Measurements from ENCODE around the gene MST1R. TPM values are rescaled to one million over a fixed set of nuclear protein-coding genes. Genes with fewer than 3 reads are reported as not detected.

MST1R gene
- total RNA-seq, 3 donors from 2014 or later, result 0.38 to 0.76 (median 0.57) TPM

- Mint-ChIP-seq H3K36me3 (ENCODE audit: insufficient read depth) (no peaks in the 10 kb centered on the region), H3K27me3 (ENCODE audit: low read depth) (no peaks in the 10 kb centered on the region), H3K4me1 (ENCODE audit: low read depth) (peaks cover 21% of the 10 kb centered on the region), H3K9me3 (no peaks in the 10 kb centered on the region), H3K4me3 (no peak overlapping the region)
- ATAC-seq, result no peak
- DNase-seq, result no peak
Measured at GRCh38 chr3:49902511-49903345, 945 bp downstream of the MST1R start.

- Mint-ChIP-seq H3K27me3 (ENCODE audit: low read depth) (no peaks in the 10 kb centered on the region), H3K4me3 (no peak overlapping the region), H3K9me3 (no peaks in the 10 kb centered on the region), H3K36me3 (ENCODE audit: insufficient read depth) (no peaks in the 10 kb centered on the region), H3K4me1 (ENCODE audit: low read depth) (peaks cover 19% of the 10 kb centered on the region)
- ATAC-seq (no peak), DNase-seq (no peak)
Measured at GRCh38 chr3:49901366-49902339, 2.0 kb downstream of the MST1R start.

GRCh38 chr3:49900491-49901153 lies 3.1 kb downstream of the MST1R start:
- Mint-ChIP-seq H3K9me3 (no peaks in the 10 kb centered on the region), H3K4me1 (ENCODE audit: low read depth) (peaks cover 8% of the 10 kb centered on the region), H3K36me3 (ENCODE audit: insufficient read depth) (no peaks in the 10 kb centered on the region), H3K4me3 (no peak overlapping the region), H3K27me3 (ENCODE audit: low read depth) (no peaks in the 10 kb centered on the region)
- no peak for ATAC-seq
- DNase-seq, result no peak

- Mint-ChIP-seq H3K4me1 (ENCODE audit: low read depth) (peaks cover 5% of the 10 kb centered on the region), H3K4me3 (no peak overlapping the region), H3K36me3 (ENCODE audit: insufficient read depth) (no peaks in the 10 kb centered on the region), H3K27me3 (ENCODE audit: low read depth) (no peaks in the 10 kb centered on the region), H3K9me3 (no peaks in the 10 kb centered on the region)
- ATAC-seq (no peak), DNase-seq (no peak)
Measured at GRCh38 chr3:49899815-49900214, 3.9 kb downstream of the MST1R start.

GRCh38 chr3:49898991-49899390 lies 4.7 kb downstream of the MST1R start:
- no peak for ATAC-seq
- Mint-ChIP-seq H3K9me3 (no peaks in the 10 kb centered on the region), H3K36me3 (ENCODE audit: insufficient read depth) (no peaks in the 10 kb centered on the region), H3K4me3 (no peak overlapping the region), H3K27me3 (ENCODE audit: low read depth) (no peaks in the 10 kb centered on the region), H3K4me1 (ENCODE audit: low read depth) (peaks cover 2% of the 10 kb centered on the region)
- no peak for DNase-seq

GRCh38 chr3:49896345-49896744 lies 7.3 kb downstream of the MST1R start:
- no peak for ATAC-seq
- no peak overlapping the region for H3K4me3 Mint-ChIP-seq
- H3K27me3 Mint-ChIP-seq (ENCODE audit: low read depth), result no peaks in the 10 kb centered on the region
- no peaks in the 10 kb centered on the region for H3K9me3 Mint-ChIP-seq
- no peak for DNase-seq
- no peaks in the 10 kb centered on the region for H3K4me1 Mint-ChIP-seq (ENCODE audit: low read depth)
- H3K36me3 Mint-ChIP-seq (ENCODE audit: insufficient read depth), result no peaks in the 10 kb centered on the region

- H3K4me3 Mint-ChIP-seq, result no peak overlapping the region
- DNase-seq (no peak), ATAC-seq (no peak)
- H3K36me3 Mint-ChIP-seq (ENCODE audit: insufficient read depth), result no peaks in the 10 kb centered on the region
- no peaks in the 10 kb centered on the region for H3K9me3 Mint-ChIP-seq
- no peaks in the 10 kb centered on the region for H3K4me1 Mint-ChIP-seq (ENCODE audit: low read depth)
- H3K27me3 Mint-ChIP-seq (ENCODE audit: low read depth), result no peaks in the 10 kb centered on the region
Measured at GRCh38 chr3:49895791-49896190, 7.9 kb downstream of the MST1R start.

GRCh38 chr3:49889296-49889695 lies 14.4 kb downstream of the MST1R start:
- H3K36me3 Mint-ChIP-seq (ENCODE audit: insufficient read depth), result no peaks in the 10 kb centered on the region
- no peak for ATAC-seq
- H3K27me3 Mint-ChIP-seq (ENCODE audit: low read depth), result no peaks in the 10 kb centered on the region
- no peaks in the 10 kb centered on the region for H3K9me3 Mint-ChIP-seq
- H3K4me1 Mint-ChIP-seq (ENCODE audit: low read depth), result no peaks in the 10 kb centered on the region
- no peak overlapping the region for H3K4me3 Mint-ChIP-seq
- no peak for DNase-seq

GRCh38 chr3:49886922-49887265 lies 16.8 kb downstream of the MST1R start:
- H3K27me3 Mint-ChIP-seq (ENCODE audit: low read depth), result no peaks in the 10 kb centered on the region
- no peaks in the 10 kb centered on the region for H3K36me3 Mint-ChIP-seq (ENCODE audit: insufficient read depth)
- no peak overlapping the region for H3K4me3 Mint-ChIP-seq
- H3K4me1 Mint-ChIP-seq (ENCODE audit: low read depth), result no peaks in the 10 kb centered on the region
- DNase-seq (no peak), ATAC-seq (no peak)
- no peaks in the 10 kb centered on the region for H3K9me3 Mint-ChIP-seq

GRCh38 chr3:49883998-49884397 lies 19.7 kb downstream of the MST1R start:
- no peak overlapping the region for H3K4me3 Mint-ChIP-seq
- H3K27me3 Mint-ChIP-seq (ENCODE audit: low read depth), result no peaks in the 10 kb centered on the region
- no peak for DNase-seq
- H3K36me3 Mint-ChIP-seq (ENCODE audit: insufficient read depth), result no peaks in the 10 kb centered on the region
- H3K4me1 Mint-ChIP-seq (ENCODE audit: low read depth), result no peaks in the 10 kb centered on the region
- no peaks in the 10 kb centered on the region for H3K9me3 Mint-ChIP-seq
- ATAC-seq, result no peak

- H3K4me3 Mint-ChIP-seq, result no peak overlapping the region
- no peaks in the 10 kb centered on the region for H3K4me1 Mint-ChIP-seq (ENCODE audit: low read depth)
- H3K36me3 Mint-ChIP-seq (ENCODE audit: insufficient read depth), result no peaks in the 10 kb centered on the region
- DNase-seq (no peak), ATAC-seq (no peak)
- no peaks in the 10 kb centered on the region for H3K9me3 Mint-ChIP-seq
- H3K27me3 Mint-ChIP-seq (ENCODE audit: low read depth), result no peaks in the 10 kb centered on the region
Measured at GRCh38 chr3:49882166-49882565, 21.5 kb downstream of the MST1R start.

GRCh38 chr3:49880581-49881315 lies 22.9 kb downstream of the MST1R start:
- no peak overlapping the region for H3K4me3 Mint-ChIP-seq
- no peak for DNase-seq
- no peak for ATAC-seq

GRCh38 chr3:49879721-49880120 lies 24.0 kb downstream of the MST1R start:
- H3K9me3 Mint-ChIP-seq, result no peaks in the 10 kb centered on the region
- no peak for DNase-seq
- no peak overlapping the region for H3K4me3 Mint-ChIP-seq
- ATAC-seq, result no peak
- H3K36me3 Mint-ChIP-seq (ENCODE audit: insufficient read depth), result no peaks in the 10 kb centered on the region
- no peaks in the 10 kb centered on the region for H3K4me1 Mint-ChIP-seq (ENCODE audit: low read depth)
- no peaks in the 10 kb centered on the region for H3K27me3 Mint-ChIP-seq (ENCODE audit: low read depth)

More at GRCh38 chr3:49880581-49881315, 22.9 kb downstream of the MST1R start:
- H3K9me3 Mint-ChIP-seq, result no peaks in the 10 kb centered on the region
- no peaks in the 10 kb centered on the region for H3K36me3 Mint-ChIP-seq (ENCODE audit: insufficient read depth)
- H3K27me3 Mint-ChIP-seq (ENCODE audit: low read depth), result no peaks in the 10 kb centered on the region
- no peaks in the 10 kb centered on the region for H3K4me1 Mint-ChIP-seq (ENCODE audit: low read depth)

- Mint-ChIP-seq H3K4me3 (no peak overlapping the region), H3K9me3 (no peaks in the 10 kb centered on the region)
- no peak for ATAC-seq
Measured at GRCh38 chr3:49878686-49879085, 25.0 kb downstream of the MST1R start.

More at GRCh38 chr3:49878686-49879085, 25.0 kb downstream of the MST1R start:
- no peak for DNase-seq
- Mint-ChIP-seq H3K36me3 (ENCODE audit: insufficient read depth) (no peaks in the 10 kb centered on the region), H3K4me1 (ENCODE audit: low read depth) (no peaks in the 10 kb centered on the region), H3K27me3 (ENCODE audit: low read depth) (no peaks in the 10 kb centered on the region)

Measured in activated T-cell treated with anti-CD3 and anti-CD28 coated beads, Interleukin-2, amount 50 U/mL, for 4 hours (primary cell).